HG03045 (cell line): ENCODE measurements around the gene CPNE5.

Experiments used
- ATAC-seq: cut with Tn5 transposase; IDR thresholded peaks from one replicate; pipeline ENCODE4 v1.9.1; 2021; ENCODE audit warnings: mild to moderate bottlenecking, moderate library complexity; ENCODE audit not compliant: unreplicated experiment

CPNE5 gene

GRCh38 chr6:36769183-36769675 lies 70.0 kb downstream of the CPNE5 start:
- no peak for ATAC-seq

- no peak for ATAC-seq
Observed at GRCh38 chr6:36766399-36766945, 72.8 kb downstream of the CPNE5 start.

DNA sequence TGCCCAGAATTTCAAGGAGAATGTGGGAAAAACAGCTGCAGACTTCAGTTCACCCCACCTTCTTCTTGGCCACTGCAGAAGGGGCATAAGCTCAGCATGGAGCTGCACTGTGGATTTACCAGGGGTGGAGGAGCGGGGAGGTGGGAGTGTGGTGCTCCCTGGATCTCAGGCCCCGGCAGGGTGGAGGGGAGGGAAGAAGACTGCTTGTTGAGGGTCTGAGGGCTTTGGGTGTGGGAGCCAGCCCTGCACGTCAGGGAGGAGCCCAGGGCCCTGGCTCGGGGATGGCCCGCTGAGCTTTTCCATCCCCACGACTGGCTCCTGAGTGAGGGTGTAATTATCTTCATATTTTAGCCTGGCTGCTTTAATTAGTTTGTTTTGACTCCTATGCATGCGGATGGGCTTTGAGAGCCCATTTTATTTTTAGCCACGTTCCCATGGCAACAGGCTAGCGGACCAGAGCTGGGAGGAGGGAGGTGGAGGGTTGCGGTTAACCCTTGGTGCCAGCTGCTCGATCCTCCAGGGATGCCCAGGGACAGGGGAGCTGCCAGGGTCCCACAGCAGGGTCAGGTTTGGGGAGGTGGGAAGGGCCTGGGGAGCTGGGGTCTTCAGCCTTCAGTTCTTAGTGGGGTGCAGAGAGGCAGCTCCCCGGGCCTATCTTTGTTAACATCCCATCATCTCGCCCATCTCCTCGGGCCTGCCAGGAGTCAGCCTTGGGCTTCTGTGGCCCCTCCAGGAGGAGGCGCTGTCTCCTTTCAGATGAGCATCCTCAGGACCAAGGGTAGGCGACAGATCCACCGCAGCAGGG lies 73.4 kb downstream of the CPNE5 start:
- peak; percentile 60 for ATAC-seq

- ATAC-seq: no peak
Observed at GRCh38 chr6:36765190-36765589, 74.1 kb downstream of the CPNE5 start.

- no peak for ATAC-seq
Observed at GRCh38 chr6:36762123-36762522, 77.1 kb downstream of the CPNE5 start.

DNA sequence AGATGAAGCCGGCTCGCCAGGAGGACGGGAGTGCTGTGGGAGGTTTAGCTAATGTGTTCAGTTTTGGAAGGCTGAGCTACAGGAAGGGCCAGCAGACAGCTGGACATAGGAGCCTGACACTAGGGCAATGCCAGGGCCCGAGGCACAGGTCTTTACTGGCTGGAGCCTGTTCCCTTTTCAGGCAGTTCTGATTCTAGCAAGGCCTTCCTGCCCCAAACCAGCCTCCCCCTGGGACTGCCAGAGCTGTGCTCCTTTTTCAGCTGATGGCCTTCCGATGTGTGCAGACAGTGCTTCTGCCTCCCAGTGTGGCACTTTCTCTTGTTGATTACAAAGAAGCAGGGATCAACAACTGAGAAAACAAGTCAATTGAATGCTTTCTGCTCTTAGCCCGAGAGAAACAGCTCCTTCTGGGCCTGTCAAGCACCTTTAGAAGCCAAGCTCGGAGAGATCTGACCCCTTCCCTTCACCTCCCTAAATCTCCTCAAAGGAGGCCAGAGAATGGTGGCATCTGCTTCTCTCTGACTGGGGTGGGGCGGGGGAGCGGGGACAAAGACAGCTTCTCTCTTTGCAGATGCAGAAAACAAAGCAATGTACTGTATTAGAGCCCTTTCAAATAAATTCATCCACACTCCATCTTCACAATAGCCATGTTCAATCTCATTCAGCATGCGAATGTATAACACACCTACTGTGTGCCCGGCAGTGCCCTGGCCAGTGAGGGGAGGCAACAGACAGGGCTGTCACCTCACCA lies 78.4 kb downstream of the CPNE5 start:
- ATAC-seq: no peak

- ATAC-seq: peak; percentile 45
Observed at GRCh38 chr6:36759148-36759759, 80.0 kb downstream of the CPNE5 start.

- no peak for ATAC-seq
Observed at GRCh38 chr6:36758516-36759147, 80.6 kb downstream of the CPNE5 start.

- ATAC-seq: no peak
Observed at GRCh38 chr6:36757943-36758508, 81.2 kb downstream of the CPNE5 start.

GRCh38 chr6:36757206-36757605 lies 82.0 kb downstream of the CPNE5 start:
- no peak for ATAC-seq

GRCh38 chr6:36756786-36757185 lies 82.5 kb downstream of the CPNE5 start:
- no peak for ATAC-seq

DNA sequence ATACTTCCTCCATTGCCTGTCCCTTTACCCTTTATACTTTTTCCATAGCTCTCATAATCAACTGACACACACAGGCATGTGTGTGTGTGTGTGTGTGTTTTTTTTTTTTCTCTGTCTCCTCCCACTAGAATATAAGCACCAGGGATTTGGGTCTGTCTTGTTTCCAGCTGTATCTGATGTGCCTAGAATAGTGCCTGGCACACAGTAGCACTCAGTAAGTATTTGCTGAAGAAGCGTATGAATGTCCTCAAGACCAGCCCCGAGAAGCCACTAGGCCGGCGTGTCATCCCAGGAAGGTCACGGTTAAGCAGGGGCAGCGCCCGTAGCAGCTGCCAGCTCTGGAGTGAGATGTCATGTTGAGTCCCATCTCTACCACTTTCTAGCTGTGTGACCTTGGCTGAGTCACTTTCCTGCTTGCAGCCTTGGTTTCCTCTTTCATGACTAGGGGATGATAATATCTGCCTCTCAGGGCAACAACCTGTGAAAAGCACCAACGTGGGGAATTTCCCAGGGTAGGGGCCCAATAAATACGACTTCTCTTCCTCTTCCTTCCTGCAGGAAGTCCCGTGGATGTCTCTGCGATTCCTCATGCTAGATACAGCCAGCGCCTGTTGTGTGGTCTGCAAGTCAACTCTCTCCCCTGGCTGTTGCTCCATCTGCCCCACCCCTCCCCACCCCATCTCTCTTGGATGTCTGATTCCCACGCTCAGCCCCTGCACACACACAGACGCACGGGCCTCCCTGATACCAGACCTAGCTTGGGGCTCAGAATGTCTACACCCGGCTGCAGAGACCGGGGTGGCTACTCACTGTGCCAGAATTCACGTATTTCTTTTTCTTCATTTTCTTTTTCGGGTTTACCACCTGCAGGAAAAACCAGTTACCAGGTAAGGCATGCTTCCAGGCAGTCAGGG lies 83.6 kb downstream of the CPNE5 start:
- ATAC-seq: no peak

DNA sequence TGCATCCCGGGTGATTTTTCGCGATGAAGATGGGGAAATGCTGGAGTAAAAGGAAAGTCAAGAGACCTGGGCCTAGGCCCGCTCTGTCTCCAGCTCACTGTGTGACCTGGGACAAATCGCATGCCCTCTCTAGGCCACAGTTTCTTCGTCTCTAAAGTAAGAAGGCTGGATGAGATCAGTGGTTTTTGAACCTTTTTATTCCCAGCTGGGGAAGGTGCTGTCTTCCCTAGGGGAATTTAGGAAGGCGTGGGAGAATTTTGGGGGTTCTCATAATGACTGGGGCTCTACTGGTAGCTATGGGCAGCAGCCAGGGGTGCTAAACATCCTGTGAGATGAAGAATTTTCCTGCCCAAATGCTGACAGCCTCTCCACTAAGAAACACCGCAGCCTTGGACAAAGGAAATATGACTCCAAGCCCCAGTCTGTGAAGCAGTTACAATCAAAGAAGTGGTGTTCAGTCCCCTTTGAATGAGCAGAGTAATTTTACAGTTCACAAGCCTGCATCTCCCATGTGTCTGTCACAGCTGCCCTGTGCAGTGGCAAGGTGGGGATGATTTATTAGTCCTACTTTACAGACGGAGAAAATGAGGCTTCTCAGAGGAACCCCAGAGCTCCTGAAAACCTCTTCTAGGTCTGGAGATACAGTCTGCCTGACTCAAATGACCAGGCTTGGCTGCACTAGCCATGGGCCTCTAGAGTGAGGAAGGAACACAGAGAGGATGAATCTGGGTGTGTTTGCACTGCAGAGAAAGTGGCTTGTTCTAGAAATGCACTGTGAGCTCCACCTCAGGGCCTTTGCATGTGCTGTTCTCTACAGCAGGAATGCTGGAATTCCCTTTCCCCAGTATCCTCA lies 84.4 kb downstream of the CPNE5 start:
- ATAC-seq: no peak

- ATAC-seq: no peak
Observed at GRCh38 chr6:36753671-36754405, 85.4 kb downstream of the CPNE5 start.

DNA sequence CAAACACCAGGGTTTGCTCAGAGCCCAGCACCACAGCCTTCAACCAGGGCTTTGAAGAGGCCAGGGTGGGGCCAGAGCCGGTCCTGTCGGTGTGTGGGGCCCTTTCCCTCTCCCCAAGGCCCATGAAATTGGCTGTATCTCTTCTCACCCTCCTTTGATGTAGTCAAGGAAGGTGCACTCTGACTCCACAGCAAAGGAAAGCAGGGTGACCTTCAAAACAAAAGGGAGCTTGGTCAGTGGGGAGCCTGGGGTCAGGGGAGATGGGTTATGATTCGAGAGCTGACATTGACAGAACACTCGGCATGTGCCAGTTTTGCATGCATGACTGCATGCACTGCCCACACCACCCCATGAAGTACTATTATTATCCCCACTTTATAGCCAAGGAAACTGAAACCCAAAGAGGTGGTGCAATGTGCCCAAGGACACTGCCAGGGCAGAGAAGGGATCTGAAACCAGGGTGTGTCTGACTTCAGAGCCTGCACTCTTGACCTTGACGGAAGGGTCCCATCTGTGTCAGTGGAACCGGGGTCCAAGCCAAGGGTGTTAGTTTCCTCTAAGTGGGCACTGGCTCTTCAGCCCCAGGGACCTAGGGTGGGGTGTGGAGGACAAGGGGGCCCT lies 86.2 kb downstream of the CPNE5 start:
- ATAC-seq: no peak

DNA sequence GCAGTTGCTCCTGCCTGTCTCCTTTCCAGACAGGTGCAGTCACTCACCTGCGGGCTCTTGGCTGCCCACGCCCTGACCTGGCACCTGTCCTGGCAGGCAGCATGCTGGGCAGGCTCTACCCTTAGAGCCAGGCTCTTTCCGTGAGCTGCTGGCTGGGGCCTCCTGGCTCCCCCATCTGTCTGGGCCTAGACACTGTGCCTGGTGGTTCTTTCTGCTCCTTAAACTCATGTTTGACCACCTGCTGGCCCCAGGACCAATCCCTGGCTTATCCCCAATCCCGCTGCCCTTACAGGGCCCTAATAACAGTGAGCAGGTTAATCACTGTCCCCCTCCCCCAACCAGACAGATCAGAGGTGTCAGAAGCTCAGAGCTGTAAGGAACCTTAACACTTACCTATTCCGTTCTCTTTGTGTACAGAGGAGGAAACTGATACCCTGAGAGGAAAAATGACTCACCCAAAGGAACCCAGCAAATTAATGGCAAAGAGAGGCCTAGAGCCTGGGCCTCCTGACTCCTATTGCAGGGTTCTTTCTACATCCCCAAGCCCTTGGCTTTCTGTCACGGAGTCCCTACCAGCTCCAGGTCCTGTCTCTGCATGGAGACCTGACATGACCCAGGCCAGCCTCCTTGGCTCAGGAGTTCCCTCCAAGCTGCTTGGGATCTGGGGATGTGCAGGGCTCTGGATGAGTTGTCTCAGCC lies 86.9 kb downstream of the CPNE5 start:
- no peak for ATAC-seq

GRCh38 chr6:36751833-36752186 lies 87.4 kb downstream of the CPNE5 start:
- no peak for ATAC-seq
